CD4-positive, CD25-positive, alpha-beta regulatory T cell (primary cell): Measurements from ENCODE around the gene GLS. TPM values are rescaled to one million over a fixed set of nuclear protein-coding genes. Genes with fewer than 3 reads are reported as not detected.

Experiments
- ATAC-seq, 2 donors: fragments of 150-1000 bp; cut with Tn5 transposase; one replicate each; pipeline ENCODE4 v1.10.0; 2021; ENCODE audit warnings: low read depth in 2 of 2, moderate number of reproducible peaks in 2 of 2, moderate library complexity in 1 of 2
- DNase-seq, 3 donors: peaks; one replicate each; pipeline versions ENCODE4 v3.0.0 to v3.0.0-alpha.2; 2012 to 2022; ENCODE audit warnings: mixed read lengths in 1 of 3
- H3K27ac ChIP-seq: one replicate; pipeline ENCODE4 v1.7.0; 2013; ENCODE audit warnings: mild to moderate bottlenecking, low read length; ENCODE audit not compliant: insufficient read depth, poor library complexity, severe bottlenecking
- H3K27me3 ChIP-seq: one replicate; pipeline ENCODE4 v1.7.0; 2013; ENCODE audit warnings: low read length; ENCODE audit not compliant: control insufficient read depth, insufficient read depth
- H3K36me3 ChIP-seq: one replicate; pipeline ENCODE4 v1.7.0; 2013; ENCODE audit warnings: mild to moderate bottlenecking, low read length, moderate library complexity; ENCODE audit not compliant: control insufficient read depth, insufficient read depth
- H3K4me1 ChIP-seq: 2 replicates; pipeline ENCODE4 v1.7.0; 2013; ENCODE audit warnings: mild to moderate bottlenecking, low read length; ENCODE audit not compliant: insufficient read depth, control insufficient read depth, poor library complexity, severe bottlenecking
- H3K4me3 ChIP-seq: one replicate; pipeline ENCODE4 v1.7.0; 2013; ENCODE audit warnings: low read depth, mild to moderate bottlenecking, low read length, moderate library complexity
- H3K9me3 ChIP-seq, 2 experiments: 1 replicate in 1 of 2; 2 replicates in 1 of 2; pipeline ENCODE4 v1.7.0; 2013; ENCODE audit warnings: low read length in 2 of 2, mild to moderate bottlenecking in 1 of 2, moderate library complexity in 1 of 2; ENCODE audit not compliant: control insufficient read depth in 2 of 2
- H3K27ac Mint-ChIP-seq, 3 donors: one replicate each; pipeline ENCODE4 v1.8.0; 2020 to 2022; ENCODE audit warnings: mild to moderate bottlenecking in 3 of 3, mixed read lengths in 3 of 3, moderate library complexity in 2 of 3
- H3K27me3 Mint-ChIP-seq: one replicate; pipeline ENCODE4 v1.8.0; 2022; ENCODE audit warnings: mild to moderate bottlenecking, mixed read lengths
- H3K36me3 Mint-ChIP-seq: one replicate; pipeline ENCODE4 v1.8.0; 2020; ENCODE audit warnings: mixed read lengths
- H3K4me1 Mint-ChIP-seq, 4 donors: one replicate each; pipeline ENCODE4 v1.8.0; 2020 to 2022; ENCODE audit warnings: mixed read lengths in 4 of 4, mild to moderate bottlenecking in 1 of 4
- H3K4me3 Mint-ChIP-seq, 4 donors: one replicate each; pipeline ENCODE4 v1.8.0; 2020 to 2022; ENCODE audit warnings: mild to moderate bottlenecking in 4 of 4, mixed read lengths in 4 of 4, moderate library complexity in 3 of 4
- H3K9me3 Mint-ChIP-seq, 7 donors: one replicate each; pipeline ENCODE4 v1.8.0; 2020 to 2022; ENCODE audit warnings: mixed read lengths in 7 of 7, mild to moderate bottlenecking in 3 of 7, moderate library complexity in 2 of 7
- polyA plus RNA-seq, 4 donors: library from polyadenylated mRNA; unstranded; fragments of 300-500 nt; fragmentation: Illumina TruSeq; gene quantifications; one replicate each; pipeline ENCODE4 v1.2.3, GENCODE V29; 2021
- total RNA-seq: library from RNA; stranded (reverse); gene quantifications from one replicate; pipeline ENCODE4 v1.2.3, GENCODE V29; 2022

GLS gene
- total and polyA plus RNA-seq, 5 donors from 2014 or later: 38.7 to 301 (median 44.1) TPM

DNA sequence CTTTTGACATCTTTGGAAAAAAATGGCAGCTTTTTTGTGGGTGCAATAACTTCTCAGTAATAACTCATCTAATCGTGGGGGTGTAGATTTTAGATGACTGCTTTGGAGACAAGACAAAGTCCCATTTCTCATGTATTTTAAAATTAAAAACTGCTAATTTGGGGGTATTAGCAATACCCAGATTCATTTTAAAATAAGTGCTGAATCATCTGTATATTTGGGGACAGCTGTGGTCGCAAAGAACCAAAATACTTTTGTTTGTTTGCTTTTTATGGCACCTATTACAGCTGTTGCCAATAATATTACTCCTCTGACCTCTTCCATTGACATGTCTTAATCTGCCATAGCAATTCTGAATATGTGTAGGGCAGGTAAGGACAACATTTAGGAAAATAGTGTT lies 87.9 kb downstream of the GLS start:
- Mint-ChIP-seq H3K9me3 (no peaks in the 10 kb centered on the region), H3K27ac (peak overlapping the region in 2 of 3 donors; percentile 21 to 50), H3K4me1 (peaks cover 4 to 34% (median 28%) of the 10 kb centered on the region in 4 donors), H3K4me3 (no peak overlapping the region), H3K27me3 (no peaks in the 10 kb centered on the region), H3K36me3 (peaks cover 58% of the 10 kb centered on the region)
- Histone ChIP-seq H3K4me1 (no peaks in the 10 kb centered on the region), H3K4me3 (no peak overlapping the region), H3K27ac (no peak overlapping the region), H3K9me3 (no peaks in the 10 kb centered on the region), H3K36me3 (peaks cover 97% of the 10 kb centered on the region), H3K27me3 (no peaks in the 10 kb centered on the region)
- DNase-seq: no peak
- ATAC-seq: no peak

- Histone ChIP-seq H3K4me3 (no peak overlapping the region), H3K27ac (no peak overlapping the region), H3K36me3 (peaks cover 98% of the 10 kb centered on the region), H3K4me1 (no peaks in the 10 kb centered on the region), H3K9me3 (no peaks in the 10 kb centered on the region), H3K27me3 (no peaks in the 10 kb centered on the region)
- Mint-ChIP-seq H3K36me3 (peaks cover 59% of the 10 kb centered on the region), H3K4me3 (no peak overlapping the region), H3K27ac (peak overlapping the region; percentile 27 to 41 (median 31)), H3K27me3 (no peaks in the 10 kb centered on the region), H3K9me3 (no peaks in the 10 kb centered on the region), H3K4me1 (peaks cover 4 to 28% (median 21%) of the 10 kb centered on the region in 4 donors)
- no peak for DNase-seq
- ATAC-seq: no peak
Measured at GRCh38 chr2:190970160-190970559, 89.5 kb downstream of the GLS start.

- Mint-ChIP-seq H3K36me3 (peaks cover 65% of the 10 kb centered on the region), H3K27ac (peak overlapping the region in 2 of 3 donors; percentile 31 to 56), H3K4me1 (peaks cover 4 to 25% (median 19%) of the 10 kb centered on the region in 4 donors), H3K9me3 (no peaks in the 10 kb centered on the region), H3K27me3 (no peaks in the 10 kb centered on the region), H3K4me3 (no peak overlapping the region)
- Histone ChIP-seq H3K4me3 (no peak overlapping the region), H3K9me3 (no peaks in the 10 kb centered on the region), H3K4me1 (no peaks in the 10 kb centered on the region), H3K36me3 (peaks cover 98% of the 10 kb centered on the region), H3K27me3 (no peaks in the 10 kb centered on the region), H3K27ac (no peak overlapping the region)
- DNase-seq (no peak), ATAC-seq (no peak)
Measured at GRCh38 chr2:190970873-190971506, 90.4 kb downstream of the GLS start.

DNA sequence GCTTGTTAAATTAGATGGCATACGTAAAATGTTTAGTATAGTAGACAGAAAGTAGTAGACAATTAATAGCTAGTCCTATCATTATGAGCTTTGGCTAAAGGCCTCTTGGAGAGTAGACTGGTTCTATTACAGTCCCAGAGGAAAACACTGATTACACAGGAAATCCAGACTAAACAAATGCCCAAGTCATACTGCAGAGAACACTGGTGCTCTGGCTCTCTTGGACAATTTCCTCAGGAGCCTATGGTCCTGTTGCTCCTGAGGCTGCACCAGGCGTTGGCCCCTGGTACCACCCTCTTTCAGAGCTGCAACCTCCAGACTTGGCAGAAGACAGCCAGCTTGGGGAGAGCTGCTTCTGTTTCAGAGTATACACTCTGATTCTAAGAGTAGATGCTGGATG lies 91.6 kb downstream of the GLS start:
- no peak overlapping the region for H3K4me3 ChIP-seq
- no peaks in the 10 kb centered on the region for H3K27me3 Mint-ChIP-seq
- H3K4me1 ChIP-seq: no peaks in the 10 kb centered on the region
- H3K9me3 ChIP-seq: no peaks in the 10 kb centered on the region
- peaks cover 0 to 20% (median 15%) of the 10 kb centered on the region in 4 donors for H3K4me1 Mint-ChIP-seq
- H3K27ac ChIP-seq: no peak overlapping the region
- H3K27ac Mint-ChIP-seq: peak overlapping the region in 1 of 3 donors; percentile 32
- H3K4me3 Mint-ChIP-seq: no peak overlapping the region
- H3K36me3 ChIP-seq: peaks cover 98% of the 10 kb centered on the region
- H3K36me3 Mint-ChIP-seq: peaks cover 66% of the 10 kb centered on the region
- ATAC-seq: no peak
- H3K9me3 Mint-ChIP-seq: no peaks in the 10 kb centered on the region
- H3K27me3 ChIP-seq: no peaks in the 10 kb centered on the region
- no peak for DNase-seq

GRCh38 chr2:190972846-190973245 lies 92.2 kb downstream of the GLS start:
- H3K36me3 Mint-ChIP-seq: peaks cover 67% of the 10 kb centered on the region
- no peak for ATAC-seq
- H3K27me3 ChIP-seq: no peaks in the 10 kb centered on the region

DNA sequence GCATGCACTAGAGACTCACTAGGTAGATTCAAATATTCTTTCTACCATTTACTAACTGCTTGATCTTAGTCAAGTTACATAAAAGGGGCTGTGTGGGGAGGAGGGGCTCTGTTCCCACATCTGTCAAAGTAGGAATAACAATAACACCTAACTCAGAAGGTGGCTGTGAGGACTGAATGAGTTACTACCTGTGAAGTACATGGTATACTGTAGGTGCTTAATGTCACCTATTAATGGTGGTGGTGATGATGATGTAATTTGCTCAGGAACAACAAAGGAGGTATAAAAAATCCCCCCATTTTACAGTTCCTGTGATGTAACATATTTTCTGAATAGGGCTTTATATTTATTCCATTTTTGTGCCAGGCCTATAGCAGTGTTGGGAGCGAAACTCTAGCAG lies 92.6 kb downstream of the GLS start:
- Histone ChIP-seq H3K27ac (no peak overlapping the region), H3K27me3 (no peaks in the 10 kb centered on the region), H3K9me3 (no peaks in the 10 kb centered on the region), H3K36me3 (peaks cover 98% of the 10 kb centered on the region), H3K4me3 (no peak overlapping the region), H3K4me1 (no peaks in the 10 kb centered on the region)
- H3K36me3 Mint-ChIP-seq: peaks cover 67% of the 10 kb centered on the region
- no peaks in the 10 kb centered on the region for H3K9me3 Mint-ChIP-seq
- DNase-seq (no peak), ATAC-seq (no peak)
- H3K4me3 Mint-ChIP-seq: no peak overlapping the region
- peak overlapping the region in 2 of 3 donors; percentile 15 to 74 for H3K27ac Mint-ChIP-seq
- H3K4me1 Mint-ChIP-seq: peaks cover 0 to 20% (median 10%) of the 10 kb centered on the region in 4 donors
- no peaks in the 10 kb centered on the region for H3K27me3 Mint-ChIP-seq

More at GRCh38 chr2:190972846-190973245, 92.2 kb downstream of the GLS start:
- no peaks in the 10 kb centered on the region for H3K4me1 ChIP-seq
- Mint-ChIP-seq H3K9me3 (no peaks in the 10 kb centered on the region), H3K4me3 (no peak overlapping the region), H3K27ac (no peak overlapping the region), H3K4me1 (peaks cover 0 to 21% (median 14%) of the 10 kb centered on the region in 4 donors), H3K27me3 (no peaks in the 10 kb centered on the region)
- no peak overlapping the region for H3K27ac ChIP-seq
- H3K36me3 ChIP-seq: peaks cover 98% of the 10 kb centered on the region
- no peak overlapping the region for H3K4me3 ChIP-seq
- no peak for DNase-seq
- no peaks in the 10 kb centered on the region for H3K9me3 ChIP-seq

DNA sequence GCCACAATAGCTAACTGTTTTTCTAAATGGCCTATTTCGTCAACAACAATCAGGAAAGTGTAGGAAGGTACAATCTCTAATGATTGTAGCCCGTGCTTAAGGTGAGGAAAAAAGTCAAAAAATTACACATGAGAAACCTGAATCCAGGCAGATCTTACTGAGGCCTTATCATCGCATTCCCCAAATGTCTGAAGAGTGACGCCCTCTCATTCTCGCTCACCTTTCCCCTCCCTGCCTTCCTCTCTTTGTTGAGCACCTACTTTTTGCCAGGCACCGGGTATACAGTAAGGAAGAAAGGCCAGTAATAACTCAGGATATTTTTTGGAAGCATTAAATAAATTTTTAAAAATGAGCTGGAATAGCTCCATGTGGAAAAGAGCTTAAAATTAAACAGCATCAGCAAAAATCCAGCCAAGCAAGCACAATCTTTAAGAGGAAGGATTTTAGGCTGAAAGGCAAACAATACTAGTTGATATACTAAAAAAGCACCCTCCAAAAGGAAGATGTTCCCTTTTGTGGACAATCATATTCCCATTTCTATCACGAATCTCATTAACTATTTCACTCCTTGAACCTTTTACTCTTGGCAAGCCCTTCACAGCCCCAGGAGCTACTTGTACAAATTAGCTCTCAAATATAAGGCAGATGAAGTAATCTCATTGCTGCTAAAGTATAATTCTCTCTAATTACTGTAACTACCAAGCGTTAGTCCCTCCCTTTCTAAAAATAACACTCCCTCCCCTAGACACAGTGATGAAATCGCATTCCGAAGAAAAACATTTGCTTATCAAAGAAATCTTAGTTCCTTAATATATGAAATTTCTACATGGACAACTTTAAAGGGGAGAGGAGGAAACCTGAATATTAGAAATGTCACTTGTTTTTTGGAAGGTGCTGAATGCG lies 93.4 kb downstream of the GLS start:
- H3K4me3 Mint-ChIP-seq: no peak overlapping the region
- no peaks in the 10 kb centered on the region for H3K9me3 Mint-ChIP-seq

More for the DNA sequence above, 93.4 kb downstream of the GLS start:
- peaks cover 0 to 20% (median 8%) of the 10 kb centered on the region in 4 donors for H3K4me1 Mint-ChIP-seq
- Histone ChIP-seq H3K9me3 (no peaks in the 10 kb centered on the region), H3K36me3 (peaks cover 98% of the 10 kb centered on the region), H3K4me1 (no peaks in the 10 kb centered on the region), H3K27ac (no peak overlapping the region), H3K4me3 (no peak overlapping the region), H3K27me3 (no peaks in the 10 kb centered on the region)
- ATAC-seq (no peak), DNase-seq (no peak)
- H3K36me3 Mint-ChIP-seq: peaks cover 73% of the 10 kb centered on the region
- peak overlapping the region; percentile 15 to 74 (median 45) for H3K27ac Mint-ChIP-seq
- no peaks in the 10 kb centered on the region for H3K27me3 Mint-ChIP-seq
